ENCODE data around the gene CNOT2. TPM values are rescaled to one million over a fixed set of nuclear protein-coding genes. Genes with fewer than 3 reads are reported as not detected.

Gene CNOT2
- total and polyA plus RNA-seq, 9 donors = 33.7 to 115 (median 68.0) TPM

- Histone ChIP-seq H3K9me3 (no peaks in the 10 kb centered on the region), H3K4me1 (ENCODE audit: insufficient read depth) (peaks cover 5% of the 10 kb centered on the region), H3K36me3 (no peaks in the 10 kb centered on the region), H3K27ac (no peak overlapping the region), H3K4me3 (no peak overlapping the region), H3K27me3 (no peaks in the 10 kb centered on the region)
- no peak for DNase-seq
- intact Hi-C loops (cut with DNase I) = no loop called here
- TF ChIP-seq CTCF (IDR thresholded peaks at IDR 0.05) = no peak
- TF ChIP-seq EP300 (IDR thresholded peaks at IDR 0.05) = no peak
- no peak for TF ChIP-seq POLR2A (IDR thresholded peaks at IDR 0.05)
Measured at GRCh38 chr12:70271025-70271424, 27.8 kb downstream of the CNOT2 start.

GRCh38 chr12:70272510-70272909 lies 29.3 kb downstream of the CNOT2 start:
- Histone ChIP-seq H3K4me1 (ENCODE audit: insufficient read depth) (peaks cover 2% of the 10 kb centered on the region), H3K27me3 (no peaks in the 10 kb centered on the region), H3K9me3 (no peaks in the 10 kb centered on the region), H3K36me3 (no peaks in the 10 kb centered on the region), H3K4me3 (no peak overlapping the region), H3K27ac (no peak overlapping the region)
- intact Hi-C loops (cut with DNase I) = no loop called here
- 87 to 93% (median 88%) methylated on average over 3 of the region's 3 CpGs for WGBS, 3 donors
- TF ChIP-seq CTCF (IDR thresholded peaks at IDR 0.05) = no peak
- no peak for TF ChIP-seq EP300 (IDR thresholded peaks at IDR 0.05)
- TF ChIP-seq POLR2A (IDR thresholded peaks at IDR 0.05) = no peak
- no peak for DNase-seq

- no peak for DNase-seq
Measured at GRCh38 chr12:70275045-70275444, 31.8 kb downstream of the CNOT2 start.

GRCh38 chr12:70277973-70278372 lies 34.7 kb downstream of the CNOT2 start:
- Histone ChIP-seq H3K4me1 (ENCODE audit: insufficient read depth) (no peaks in the 10 kb centered on the region), H3K36me3 (no peaks in the 10 kb centered on the region), H3K4me3 (no peak overlapping the region), H3K27me3 (no peaks in the 10 kb centered on the region), H3K9me3 (no peaks in the 10 kb centered on the region), H3K27ac (no peak overlapping the region)
- TF ChIP-seq CTCF (IDR thresholded peaks at IDR 0.05) = no peak
- TF ChIP-seq POLR2A (IDR thresholded peaks at IDR 0.05) = no peak
- no peak for TF ChIP-seq EP300 (IDR thresholded peaks at IDR 0.05)
- WGBS, 3 donors = 94 to 96% (median 94%) methylated on average over 8 of the region's 8 CpGs
- no peak for DNase-seq
- intact Hi-C loops (cut with DNase I) = no loop called here

More at GRCh38 chr12:70275045-70275444, 31.8 kb downstream of the CNOT2 start:
- Histone ChIP-seq H3K4me3 (no peak overlapping the region), H3K27me3 (no peaks in the 10 kb centered on the region), H3K4me1 (ENCODE audit: insufficient read depth) (peaks cover 2% of the 10 kb centered on the region), H3K36me3 (no peaks in the 10 kb centered on the region), H3K27ac (no peak overlapping the region), H3K9me3 (no peaks in the 10 kb centered on the region)
- TF ChIP-seq CTCF (IDR thresholded peaks at IDR 0.05) (no peak), EP300 (IDR thresholded peaks at IDR 0.05) (no peak), POLR2A (IDR thresholded peaks at IDR 0.05) (no peak)
- intact Hi-C loops (cut with DNase I) = no loop called here

- Histone ChIP-seq H3K27me3 (no peaks in the 10 kb centered on the region), H3K36me3 (no peaks in the 10 kb centered on the region), H3K4me1 (ENCODE audit: insufficient read depth) (no peaks in the 10 kb centered on the region), H3K27ac (no peak overlapping the region), H3K9me3 (no peaks in the 10 kb centered on the region), H3K4me3 (no peak overlapping the region)
- DNase-seq = no peak
- no peak for TF ChIP-seq EP300 (IDR thresholded peaks at IDR 0.05)
- TF ChIP-seq CTCF (IDR thresholded peaks at IDR 0.05) = no peak
- no peak for TF ChIP-seq POLR2A (IDR thresholded peaks at IDR 0.05)
- intact Hi-C loops (cut with DNase I) = no loop called here
Measured at GRCh38 chr12:70278945-70279344, 35.7 kb downstream of the CNOT2 start.
